ENCODE results near the gene CACUL1. TPM values are rescaled to one million over a fixed set of nuclear protein-coding genes. Genes with fewer than 3 reads are reported as not detected.

Gene CACUL1
- total RNA-seq, 1 donor from 2014 or later = 23.6 TPM

GRCh38 chr10:118669835-118670234 is 84.9 kb downstream of the CACUL1 start:
- Histone ChIP-seq H3K9me3 (no peaks in the 10 kb centered on the region), H3K27ac (no peak overlapping the region), H3K36me3 (peaks cover 2 to 13% of the 10 kb centered on the region in 2 donors), H3K27me3 (no peaks in the 10 kb centered on the region), H3K4me3 (no peak overlapping the region), H3K4me1 (peaks cover 0 to 4% of the 10 kb centered on the region in 2 donors)
- no peak for DNase-seq (ENCODE audit: low spot score in 2 of 2)
- intact Hi-C loops (cut with DNase I) = no loop called here
- no peak for TF ChIP-seq CTCF (IDR thresholded peaks at IDR 0.05)

- intact Hi-C loops (cut with DNase I) = no loop called here
- Histone ChIP-seq H3K27ac (no peak overlapping the region), H3K36me3 (peaks cover 2 to 9% of the 10 kb centered on the region in 2 donors), H3K27me3 (no peaks in the 10 kb centered on the region), H3K9me3 (no peaks in the 10 kb centered on the region), H3K4me3 (no peak overlapping the region), H3K4me1 (peaks cover 0 to 4% of the 10 kb centered on the region in 2 donors)
- no peak for TF ChIP-seq CTCF (IDR thresholded peaks at IDR 0.05)
- no peak for DNase-seq (ENCODE audit: low spot score in 2 of 2)
Measured at GRCh38 chr10:118669020-118669791, 85.6 kb downstream of the CACUL1 start.

- TF ChIP-seq CTCF (IDR thresholded peaks at IDR 0.05) = no peak
- Histone ChIP-seq H3K27me3 (no peaks in the 10 kb centered on the region), H3K36me3 (peaks cover 0 to under 1% of the 10 kb centered on the region in 2 donors), H3K9me3 (no peaks in the 10 kb centered on the region), H3K27ac (no peak overlapping the region), H3K4me1 (peaks cover 0 to 4% of the 10 kb centered on the region in 2 donors), H3K4me3 (no peak overlapping the region)
- no peak for DNase-seq (ENCODE audit: low spot score in 2 of 2)
- intact Hi-C loops (cut with DNase I) = no loop called here
Measured at GRCh38 chr10:118668228-118668952, 86.4 kb downstream of the CACUL1 start.

GRCh38 chr10:118667732-118668131 is 87.0 kb downstream of the CACUL1 start:
- Histone ChIP-seq H3K36me3 (no peaks in the 10 kb centered on the region), H3K27me3 (no peaks in the 10 kb centered on the region), H3K27ac (no peak overlapping the region), H3K9me3 (no peaks in the 10 kb centered on the region), H3K4me3 (no peak overlapping the region), H3K4me1 (peaks cover 0 to 4% of the 10 kb centered on the region in 2 donors)
- intact Hi-C loops (cut with DNase I) = no loop called here
- TF ChIP-seq CTCF (IDR thresholded peaks at IDR 0.05) = no peak
- no peak for DNase-seq (ENCODE audit: low spot score in 2 of 2)

GRCh38 chr10:118666350-118666749 is 88.4 kb downstream of the CACUL1 start:
- peaks cover 0 to 4% of the 10 kb centered on the region in 2 donors for H3K4me1 ChIP-seq
- peaks cover 0 to 12% of the 10 kb centered on the region in 2 donors for H3K9me3 ChIP-seq
- no peaks in the 10 kb centered on the region for H3K36me3 ChIP-seq
- no peak overlapping the region for H3K27ac ChIP-seq
- intact Hi-C loops (cut with DNase I) = no loop called here
- no peak for DNase-seq (ENCODE audit: low spot score in 2 of 2)
- no peaks in the 10 kb centered on the region for H3K27me3 ChIP-seq
- no peak for TF ChIP-seq CTCF (IDR thresholded peaks at IDR 0.05)
- no peak overlapping the region for H3K4me3 ChIP-seq
